Panc1 (cell line): ENCODE measurements around the gene RAB11FIP2. TPM values are rescaled to one million over a fixed set of nuclear protein-coding genes. Genes with fewer than 3 reads are reported as not detected.
"Not testable (repeated sequence)": the region's sequence is repeated elsewhere in the genome, so short reads cannot be mapped to it uniquely, and the experiment has no call there.

Source experiments
- ATAC-seq: fragments of 200-7000 bp; cut with Tn5 transposase; 2 replicates; pipeline ENCODE4 v1.9.1; 2020; ENCODE audit warnings: mild to moderate bottlenecking, moderate library complexity
- BruUV-seq: library from RNA; stranded (reverse); fragments of 400-500 nt; replicated peaks from 2 replicates; lab custom pipeline; 2021; lab: Mats Ljungman, UMichigan
- CTCF ChIA-PET: fragments of 300-600 bp; sonication (Branson Sonifier 250); formaldehyde crosslinking; loops from one replicate; lab custom pipeline; 2022; ENCODE audit warnings: antibody characterized with exemption; lab: Charles Lee
- POLR2A ChIA-PET: fragments of 300-600 bp; sonication (Branson Sonifier 250); formaldehyde crosslinking; loops from one replicate; lab custom pipeline; 2022; ENCODE audit warnings: antibody characterized with exemption; lab: Charles Lee
- DNase-seq: peaks from one replicate; pipeline ENCODE4 v3.0.0-alpha.2; 2010; ENCODE audit warnings: low read depth, low spot score
- H3K27ac ChIP-seq: 2 replicates; pipeline ENCODE4 v1.5.1; 2011; ENCODE audit warnings: mild to moderate bottlenecking, low read length, inconsistent platforms
- H3K27me3 ChIP-seq: fragments of 200-500 bp; sonication (Bioruptor generic); 2 replicates; pipeline ENCODE4 v1.6.0; 2014; ENCODE audit warnings: low read length, inconsistent platforms; ENCODE audit not compliant: control insufficient read depth, insufficient read depth
- H3K36me3 ChIP-seq: fragments of 200-500 bp; sonication (Bioruptor generic); 2 replicates; pipeline ENCODE4 v1.5.1; 2014; ENCODE audit warnings: inconsistent platforms, mild to moderate bottlenecking, low read length, moderate library complexity; ENCODE audit not compliant: control insufficient read depth, insufficient read depth
- H3K4me1 ChIP-seq: 2 replicates; pipeline ENCODE4 v1.5.1; 2011; ENCODE audit warnings: inconsistent platforms, mild to moderate bottlenecking, low read length, moderate library complexity; ENCODE audit not compliant: control insufficient read depth, insufficient read depth
- H3K4me3 ChIP-seq, 2 experiments: 2 replicates each; pipeline ENCODE4 v1.5.1; 2011 to 2012; ENCODE audit warnings: low read depth in 2 of 2, low read length in 2 of 2, mild to moderate bottlenecking in 2 of 2, inconsistent platforms in 1 of 2, moderate library complexity in 1 of 2
- H3K9me3 ChIP-seq: fragments of 200-500 bp; sonication (Bioruptor generic); 2 replicates; pipeline ENCODE4 v1.5.1; 2014; ENCODE audit warnings: low read depth, mild to moderate bottlenecking, inconsistent platforms, low read length, moderate library complexity; ENCODE audit not compliant: control insufficient read depth, insufficient read depth
- POLR2AphosphoS5 ChIP-seq: IDR thresholded peaks from 2 replicates; pipeline ENCODE4 v1.6.1; 2012; ENCODE audit warnings: mild to moderate bottlenecking, low read depth, low read length, moderate library complexity
- REST ChIP-seq, 2 experiments: IDR thresholded peaks; 2 replicates each; pipeline ENCODE4 v1.6.1; 2011 to 2012; ENCODE audit warnings: low read depth in 2 of 2, control low read depth in 1 of 2, low read length in 1 of 2, mild to moderate bottlenecking in 1 of 2, moderate library complexity in 1 of 2; ENCODE audit not compliant: insufficient read depth in 1 of 2
- SIN3A ChIP-seq: IDR thresholded peaks from 2 replicates; pipeline ENCODE4 v1.6.1; 2012; ENCODE audit warnings: low read depth, mild to moderate bottlenecking, low read length, moderate library complexity, borderline replicate concordance; ENCODE audit not compliant: insufficient read depth
- TCF7L2 ChIP-seq: IDR thresholded peaks from 2 replicates; pipeline ENCODE4 v1.6.1; 2011; ENCODE audit warnings: mild to moderate bottlenecking, low read depth, low read length, inconsistent platforms
- in situ Hi-C: cut with HindIII; loops from 2 replicates; pipeline ENCODE4 v1.10.0; 2016; ENCODE audit warnings: low sequenced_read_pairs, low pct_unique_long_range_greater_than_20kb
- intact Hi-C: fragments of 100-400 bp; cut with micrococcal nuclease; formaldehyde crosslinking; loops from one replicate; pipeline ENCODE4 v1.10.0; 2022; ENCODE audit not compliant: unreplicated experiment
- total RNA-seq: library from RNA; stranded (reverse); gene quantifications from one replicate; pipeline ENCODE4 v1.2.1, GENCODE V29; 2021; ENCODE audit not compliant: unreplicated experiment
- TF ChIP-seq, protein P1 (sequence below): fragments of 450-650 bp; IDR thresholded peaks from 2 replicates; pipeline ENCODE4 v1.5.1; 2017; ENCODE audit warnings: mild to moderate bottlenecking

Gene RAB11FIP2
- total RNA-seq, 1 experiment from 2014 or later: 18.1 TPM

- no peak for ATAC-seq
- POLR2A ChIA-PET: no interaction called here
Observed at GRCh38 chr10:118076705-118077104, 30.0 kb upstream of the RAB11FIP2 start.

GRCh38 chr10:118072840-118073239, 26.1 kb upstream of the RAB11FIP2 start:
- H3K27ac ChIP-seq: no peak overlapping the region
- in situ Hi-C loops (no loop called here), intact Hi-C loops (no loop called here)
- DNase-seq: no peak
- BruUV-seq: no TSS peak
- ChIA-PET CTCF (interaction anchor here (0.6 kb wide), 1 partner anchor 18 kb away, joined by 3 read pairs; no protein-coding TSS in a partner anchor), POLR2A (no interaction called here)
- H3K4me1 ChIP-seq: no peaks in the 10 kb centered on the region
- ATAC-seq: no peak
- H3K9me3 ChIP-seq: no peaks in the 10 kb centered on the region
- no peak overlapping the region for H3K4me3 ChIP-seq
- H3K27me3 ChIP-seq: no peaks in the 10 kb centered on the region
- TF ChIP-seq, protein P1, sequence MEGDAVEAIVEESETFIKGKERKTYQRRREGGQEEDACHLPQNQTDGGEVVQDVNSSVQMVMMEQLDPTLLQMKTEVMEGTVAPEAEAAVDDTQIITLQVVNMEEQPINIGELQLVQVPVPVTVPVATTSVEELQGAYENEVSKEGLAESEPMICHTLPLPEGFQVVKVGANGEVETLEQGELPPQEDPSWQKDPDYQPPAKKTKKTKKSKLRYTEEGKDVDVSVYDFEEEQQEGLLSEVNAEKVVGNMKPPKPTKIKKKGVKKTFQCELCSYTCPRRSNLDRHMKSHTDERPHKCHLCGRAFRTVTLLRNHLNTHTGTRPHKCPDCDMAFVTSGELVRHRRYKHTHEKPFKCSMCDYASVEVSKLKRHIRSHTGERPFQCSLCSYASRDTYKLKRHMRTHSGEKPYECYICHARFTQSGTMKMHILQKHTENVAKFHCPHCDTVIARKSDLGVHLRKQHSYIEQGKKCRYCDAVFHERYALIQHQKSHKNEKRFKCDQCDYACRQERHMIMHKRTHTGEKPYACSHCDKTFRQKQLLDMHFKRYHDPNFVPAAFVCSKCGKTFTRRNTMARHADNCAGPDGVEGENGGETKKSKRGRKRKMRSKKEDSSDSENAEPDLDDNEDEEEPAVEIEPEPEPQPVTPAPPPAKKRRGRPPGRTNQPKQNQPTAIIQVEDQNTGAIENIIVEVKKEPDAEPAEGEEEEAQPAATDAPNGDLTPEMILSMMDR: no peak
- TF ChIP-seq POLR2AphosphoS5 (no peak), REST (IDR thresholded peaks at IDR 0.05; ENCODE audit: insufficient read depth in 1 of 2, low read depth in 2 of 2, low read length in 1 of 2) (no peak), TCF7L2 (no peak), SIN3A (no peak)
- no peaks in the 10 kb centered on the region; the same call in 1 of the 2 replicates for H3K36me3 ChIP-seq

More at GRCh38 chr10:118076705-118077104, 30.0 kb upstream of the RAB11FIP2 start:
- Histone ChIP-seq H3K36me3 (no peaks in the 10 kb centered on the region), H3K27ac (no peak overlapping the region), H3K27me3 (no peaks in the 10 kb centered on the region), H3K4me1 (no peaks in the 10 kb centered on the region), H3K9me3 (no peaks in the 10 kb centered on the region), H3K4me3 (no peak overlapping the region)
- BruUV-seq: no TSS peak
- CTCF ChIA-PET: no interaction called here
- in situ Hi-C loops (no loop called here), intact Hi-C loops (no loop called here)
- TF ChIP-seq, protein P1: no peak
- no peak for TF ChIP-seq POLR2AphosphoS5
- no peak for TF ChIP-seq REST (IDR thresholded peaks at IDR 0.05; ENCODE audit: insufficient read depth in 1 of 2, low read depth in 2 of 2, low read length in 1 of 2)
- no peak for DNase-seq

- POLR2A ChIA-PET, intact Hi-C loops, ATAC-seq, BruUV-seq, H3K4me3 ChIP-seq, H3K36me3 ChIP-seq, in situ Hi-C loops, H3K9me3 ChIP-seq, DNase-seq, H3K4me1 ChIP-seq, H3K27me3 ChIP-seq, H3K27ac ChIP-seq, CTCF ChIA-PET: not testable (repeated sequence)
Observed at GRCh38 chr10:118067389-118067788, 20.6 kb upstream of the RAB11FIP2 start.
